ENCODE data around the gene L3HYPDH.
"Not testable (repeated sequence)": the region's sequence is repeated elsewhere in the genome, so short reads cannot be mapped to it uniquely, and the experiment has no call there.

The L3HYPDH gene

DNA sequence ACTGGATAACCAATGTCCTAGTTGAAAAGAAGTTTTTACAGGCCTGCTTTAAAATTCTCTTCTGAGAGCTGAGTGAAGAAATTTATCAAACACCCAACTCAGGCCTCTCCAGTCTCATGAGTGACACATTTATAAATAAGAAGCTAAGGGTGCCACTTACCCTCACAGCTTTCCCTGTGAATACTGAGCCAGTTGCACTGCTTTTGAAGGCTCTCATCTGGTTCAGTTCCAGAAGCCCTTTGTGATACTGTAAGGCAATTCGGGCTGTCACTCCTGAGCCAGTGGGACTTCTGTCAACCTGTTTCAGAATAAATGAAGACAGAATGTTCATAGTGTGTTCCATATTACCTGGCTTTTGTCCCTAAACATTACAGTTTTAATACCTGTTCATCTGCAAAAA lies 8.5 kb downstream of the L3HYPDH start:
- DNase-seq, result no peak

DNA sequence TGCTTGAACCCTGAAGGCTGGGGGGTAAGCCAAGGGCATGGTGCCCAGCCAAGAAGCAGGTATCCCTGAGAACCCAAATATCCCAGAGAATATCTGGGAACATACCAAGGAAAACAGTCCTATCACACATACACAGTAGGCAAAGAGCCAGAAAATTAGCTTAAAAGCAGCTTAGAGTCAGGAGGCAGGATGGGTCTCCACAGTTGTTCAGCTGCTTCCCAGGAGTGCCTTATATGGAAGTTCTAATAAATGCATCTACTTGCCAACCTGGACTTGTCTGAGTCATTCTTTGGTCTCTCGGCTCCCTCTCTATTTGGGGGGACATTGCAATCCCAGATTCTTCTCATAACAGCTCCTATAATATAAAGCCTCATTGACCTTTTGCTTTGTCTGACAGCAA lies 10.0 kb downstream of the L3HYPDH start:
- no peak for DNase-seq

DNA sequence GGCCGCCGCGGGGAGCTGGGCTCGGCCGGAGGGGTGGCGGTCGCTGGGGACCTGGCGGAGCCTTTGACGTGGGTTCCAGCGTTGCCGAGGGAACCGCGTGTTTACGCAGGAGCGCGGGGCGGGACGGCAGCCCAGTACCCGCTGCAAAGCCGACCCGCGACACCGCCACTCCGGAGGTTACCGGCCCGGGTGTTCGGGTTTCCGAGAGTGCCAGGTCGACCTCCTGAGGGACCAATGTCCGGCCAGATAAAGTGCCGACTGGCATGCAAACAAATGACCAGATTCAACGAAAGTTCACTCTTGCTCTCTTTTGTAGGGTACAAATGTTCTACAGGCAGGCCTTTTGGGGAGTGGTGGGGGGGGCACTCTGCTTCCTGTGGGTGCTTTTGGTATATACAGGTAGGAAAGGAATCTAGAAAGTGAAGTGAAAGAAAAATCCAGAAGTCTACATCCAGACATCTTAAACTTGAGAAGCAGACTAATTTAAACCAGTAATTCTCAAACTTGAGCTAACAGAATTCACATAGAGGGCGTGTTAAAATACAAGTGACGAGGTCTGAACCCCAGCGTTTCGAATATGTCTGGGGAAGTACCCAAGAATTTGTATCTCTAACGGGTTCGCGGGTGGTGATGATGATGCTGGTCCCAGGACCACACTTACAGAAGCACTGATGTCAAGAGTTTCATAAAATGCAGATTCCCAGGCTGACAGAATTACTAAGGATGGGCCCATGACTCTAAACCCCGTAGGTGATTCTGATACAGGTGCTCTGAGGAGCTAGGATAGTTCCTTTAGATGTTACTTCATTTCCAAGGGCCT lies 18.7 kb downstream of the L3HYPDH start, which contains the start of gene GPR135:
GPR135 (minus strand) TSS at position 65 of the 820 bp plus-strand sequence. CDS start 154 bp downstream, outside the sequence.
- DNase-seq, result peak; percentile 53

DNA sequence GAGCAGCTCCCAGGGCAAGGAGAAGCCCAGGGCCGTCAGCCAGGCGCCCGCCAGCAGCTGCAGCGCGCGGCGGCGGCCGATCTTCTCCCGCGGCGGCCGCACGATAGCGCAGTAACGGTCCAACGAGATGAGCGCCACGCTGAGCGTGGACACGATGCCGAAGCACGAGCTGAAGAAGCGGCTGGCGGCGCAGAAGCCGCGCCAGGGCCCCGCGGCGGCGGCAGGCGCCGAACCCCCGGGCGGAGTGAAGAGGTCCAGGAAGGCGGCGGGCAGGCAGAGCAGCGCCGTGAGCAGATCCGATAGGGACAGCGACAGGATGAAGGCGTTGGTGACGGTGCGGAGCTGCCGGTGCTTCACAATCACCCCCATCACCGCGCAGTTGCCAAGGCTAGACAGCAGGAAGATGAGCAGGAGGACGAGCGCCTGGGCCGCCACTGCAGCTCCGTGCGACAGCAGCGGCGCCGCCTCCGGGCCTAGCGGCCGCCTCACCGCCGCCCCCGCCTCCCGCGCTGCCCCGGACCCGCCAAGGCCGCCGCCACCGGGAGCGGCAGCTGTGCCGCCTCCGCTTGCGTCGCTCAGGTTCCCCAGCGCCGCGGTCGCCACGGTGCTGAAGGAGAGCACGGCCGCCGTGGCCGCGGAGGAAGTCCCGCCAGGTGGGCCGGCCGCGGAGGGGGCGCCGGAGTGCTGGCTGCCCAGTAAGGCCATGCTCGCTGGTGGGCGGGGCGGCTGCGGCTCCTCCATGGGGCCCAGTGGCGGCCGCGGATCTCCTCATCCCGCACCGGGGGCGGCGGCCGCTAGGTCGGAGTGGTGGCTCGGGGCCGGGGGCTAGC lies 19.5 kb downstream of the L3HYPDH start:
- peak; percentile 76 for DNase-seq

DNA sequence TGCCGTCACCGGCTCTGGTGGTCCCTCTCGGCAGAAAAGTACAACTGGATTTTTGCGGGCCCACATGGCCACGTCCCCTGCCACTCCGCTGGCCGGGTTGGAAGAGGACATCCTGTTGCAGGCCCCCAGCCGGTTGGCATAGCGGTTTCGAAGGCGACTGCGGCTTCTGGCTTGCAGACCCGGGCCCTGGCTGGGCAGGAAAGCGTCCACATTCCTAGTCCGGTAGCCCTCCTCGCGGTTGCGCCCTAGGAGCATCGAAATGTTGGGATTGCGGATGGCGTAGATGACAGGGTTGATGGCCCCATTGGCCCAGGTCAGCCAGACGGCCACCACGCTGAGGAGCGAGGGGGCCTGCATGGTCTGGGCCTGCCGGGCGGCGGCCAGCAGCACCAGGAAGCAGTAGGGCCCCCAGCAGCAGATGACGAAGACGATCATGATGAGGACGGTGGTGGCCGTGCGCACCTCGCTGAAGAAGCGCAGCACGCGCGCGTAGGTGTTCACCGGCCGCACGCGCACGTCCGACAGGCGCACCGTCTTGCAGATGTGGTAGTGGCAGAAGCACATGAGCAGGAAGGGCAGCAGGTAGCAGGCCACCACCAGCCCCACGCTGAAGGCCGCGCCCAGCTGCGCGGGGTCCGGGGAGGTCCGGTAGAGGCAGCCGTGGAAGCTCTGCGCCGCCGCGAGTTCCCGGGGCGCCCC lies 20.3 kb downstream of the L3HYPDH start:
- DNase-seq, result peak; percentile 34

DNA sequence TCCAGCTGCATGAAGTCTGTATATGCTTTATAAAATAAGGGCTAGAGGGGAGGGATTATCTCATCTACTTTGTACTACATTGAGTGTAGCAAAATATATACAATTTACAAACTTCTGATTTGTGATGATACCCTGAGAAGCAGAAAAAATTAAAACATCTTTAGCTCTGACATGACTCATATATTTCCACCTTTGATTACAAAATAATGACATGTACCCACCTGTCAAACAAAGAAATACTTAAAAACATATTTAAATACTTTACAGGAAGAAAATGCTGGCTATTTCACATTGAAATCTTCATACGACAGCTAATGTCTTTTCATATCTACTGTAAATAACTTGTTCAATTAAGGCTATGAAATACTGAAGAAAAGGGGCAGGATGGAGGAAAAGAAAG lies 22.3 kb downstream of the L3HYPDH start:
- DNase-seq, result no peak

DNA sequence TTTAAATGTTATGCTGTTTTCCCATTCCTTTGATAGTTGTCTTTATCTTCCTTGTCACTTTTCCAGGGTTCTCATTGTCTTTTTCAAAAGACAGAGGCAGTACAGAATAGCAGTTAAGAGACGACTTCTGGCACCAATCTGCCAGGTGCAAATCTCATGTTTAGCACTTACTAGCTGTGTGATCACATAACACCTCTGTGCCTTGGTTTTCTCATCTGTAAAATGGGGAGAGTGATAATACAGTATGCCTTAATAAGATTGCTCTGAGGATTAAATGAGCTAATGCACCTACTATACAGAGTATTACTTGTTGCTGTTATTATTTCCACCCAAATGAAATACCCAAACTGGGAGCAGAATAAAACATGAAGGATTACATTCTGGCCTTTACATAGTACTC lies 23.8 kb downstream of the L3HYPDH start:
- DNase-seq, result no peak

DNA sequence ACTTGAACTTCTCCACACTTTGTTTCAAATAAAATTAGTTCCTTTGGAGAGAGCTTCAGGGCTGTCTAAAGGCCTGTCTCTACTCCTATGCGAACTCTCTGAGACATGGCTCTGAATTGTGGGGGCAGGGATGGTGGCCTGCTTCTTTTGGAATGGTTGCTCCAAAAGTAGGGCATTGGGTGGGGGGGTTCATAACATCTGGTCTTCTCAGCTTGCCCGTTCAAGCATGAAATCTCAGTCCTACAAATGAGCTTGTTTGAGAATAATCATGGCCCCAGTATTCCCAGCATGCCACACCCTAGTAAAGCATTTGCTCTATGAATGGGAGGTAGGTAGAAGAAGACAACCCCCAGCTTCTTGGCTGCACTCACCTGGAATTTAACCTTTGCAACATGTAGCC lies 25.7 kb downstream of the L3HYPDH start:
- DNase-seq, result no peak

DNA sequence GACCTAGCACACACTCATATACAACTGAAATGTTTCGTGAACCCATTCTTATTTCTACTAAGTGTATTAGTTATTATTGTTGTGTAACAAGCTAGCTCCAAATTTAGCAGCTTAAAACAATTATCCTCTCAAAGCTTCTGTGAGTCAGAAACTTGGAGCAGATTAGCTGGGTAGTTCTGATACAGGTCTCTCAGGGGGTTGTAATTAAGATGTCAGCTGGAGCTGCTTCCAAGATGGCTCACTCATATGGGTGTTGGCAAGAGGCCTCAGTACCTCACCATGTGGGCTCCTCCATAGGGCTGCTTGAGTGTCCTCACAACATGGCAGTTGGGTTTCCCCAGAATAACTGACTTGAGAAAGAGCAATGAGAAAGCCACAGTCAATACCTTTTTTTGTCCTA lies 28.8 kb downstream of the L3HYPDH start:
- DNase-seq, result no peak

DNA sequence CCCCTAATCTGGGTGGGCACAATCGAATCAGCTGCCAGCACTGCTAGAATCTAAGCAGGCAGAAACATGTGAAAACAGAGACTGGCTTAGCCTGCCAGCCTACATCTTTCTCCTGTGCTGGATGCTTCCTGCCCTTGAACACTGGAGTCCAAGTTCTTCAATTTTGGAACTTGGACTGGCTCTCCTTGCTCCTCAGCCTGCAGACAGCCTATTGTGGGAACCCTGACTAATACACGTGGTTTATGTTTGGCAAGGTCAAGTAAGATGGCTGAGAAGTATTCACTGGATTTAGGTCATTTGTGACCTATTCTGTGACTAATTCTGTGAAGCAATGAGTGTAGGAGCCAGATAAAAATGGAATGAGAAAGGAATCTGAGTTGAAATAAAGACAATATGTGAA lies 30.1 kb downstream of the L3HYPDH start:
- DNase-seq, result no peak

DNA sequence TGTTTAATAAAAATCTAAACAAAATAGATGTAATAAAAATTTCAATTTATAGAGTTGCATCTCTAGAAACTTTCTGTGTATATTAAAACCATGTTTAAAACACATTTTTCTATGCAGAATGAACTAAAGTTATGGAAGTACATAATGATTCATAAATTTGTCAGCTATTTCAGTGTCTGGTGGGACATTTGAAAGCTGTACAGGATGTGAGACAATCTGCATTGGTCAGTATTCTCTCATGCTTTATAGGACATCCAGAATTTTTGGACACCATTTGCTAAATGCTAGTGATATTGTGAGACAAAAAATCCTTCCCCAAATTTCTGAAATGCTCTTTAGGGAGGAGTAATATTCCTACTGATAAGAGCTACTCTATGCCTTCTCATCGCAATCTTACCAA lies 32.4 kb downstream of the L3HYPDH start:
- DNase-seq, result no peak

DNA sequence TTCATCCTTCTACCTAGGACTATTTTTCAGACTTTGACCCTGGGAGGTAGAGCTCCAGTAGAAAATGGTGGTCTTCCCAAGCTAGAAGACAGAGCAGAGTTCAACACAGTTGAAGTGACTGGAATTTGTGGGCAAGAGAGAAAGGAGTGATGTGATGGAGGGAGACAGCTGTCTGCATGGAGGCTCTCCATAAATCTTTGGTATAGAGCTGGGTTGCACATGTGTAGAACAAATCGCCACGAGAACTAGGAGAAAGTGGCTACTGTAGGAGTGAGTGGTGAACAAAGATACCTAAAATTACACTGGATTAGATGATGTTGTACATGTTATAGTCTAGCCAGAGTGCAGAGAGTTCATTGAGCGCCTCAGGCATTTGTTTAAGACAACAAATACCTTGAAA lies 33.5 kb downstream of the L3HYPDH start:
- DNase-seq, result no peak

DNA sequence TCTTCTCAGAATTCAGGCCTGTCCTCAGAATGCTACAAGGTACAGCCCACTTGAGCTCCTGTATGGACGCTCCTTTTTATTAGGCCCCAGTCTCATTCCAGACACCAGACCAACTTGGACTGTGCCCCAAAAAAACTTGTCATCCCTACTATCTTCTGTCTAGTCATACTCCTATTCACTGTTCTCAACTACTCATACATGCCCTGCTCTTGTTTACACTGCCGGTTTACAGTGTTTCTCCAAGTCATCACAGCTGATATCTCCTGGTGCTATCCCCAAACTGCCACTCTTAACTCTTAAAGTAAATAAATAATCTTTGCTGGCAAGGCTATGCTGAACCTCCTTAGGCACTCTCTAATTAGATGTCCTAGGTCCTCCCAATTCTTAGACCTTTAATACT lies 35.5 kb downstream of the L3HYPDH start:
- DNase-seq, result not testable (repeated sequence)

DNA sequence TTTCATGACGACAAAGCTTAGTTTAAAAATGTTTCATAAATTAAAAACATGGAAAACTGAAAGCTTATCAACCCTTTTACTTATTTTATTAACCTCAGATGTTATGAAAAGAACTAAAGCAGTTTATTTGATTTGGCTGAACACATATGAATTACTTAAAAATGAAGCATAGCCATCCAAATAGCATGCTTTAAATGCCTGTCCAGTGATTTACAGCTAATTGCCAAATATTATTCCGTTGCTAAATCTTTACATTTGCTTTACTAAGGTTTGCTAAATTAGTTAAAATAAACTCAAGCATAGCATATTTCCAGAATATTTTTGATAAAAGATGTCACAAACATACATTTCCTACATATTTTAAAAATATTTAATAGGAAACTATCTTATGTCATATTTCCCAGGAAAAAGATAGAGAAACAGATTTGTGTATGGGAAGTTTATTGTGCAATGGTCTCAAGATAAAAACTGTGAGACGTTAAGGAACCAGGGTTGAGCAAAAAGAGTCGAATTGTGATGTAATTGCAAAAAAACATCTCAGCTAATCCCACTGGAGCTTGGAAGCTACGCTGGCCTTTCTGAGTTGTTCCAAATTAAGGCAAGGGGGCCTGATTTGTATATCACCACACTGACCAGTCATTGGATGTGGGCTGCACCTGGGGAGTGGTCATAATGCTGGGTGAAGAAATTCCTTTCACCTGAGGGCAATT lies 44.8 kb downstream of the L3HYPDH start:
- DNase-seq, result no peak

DNA sequence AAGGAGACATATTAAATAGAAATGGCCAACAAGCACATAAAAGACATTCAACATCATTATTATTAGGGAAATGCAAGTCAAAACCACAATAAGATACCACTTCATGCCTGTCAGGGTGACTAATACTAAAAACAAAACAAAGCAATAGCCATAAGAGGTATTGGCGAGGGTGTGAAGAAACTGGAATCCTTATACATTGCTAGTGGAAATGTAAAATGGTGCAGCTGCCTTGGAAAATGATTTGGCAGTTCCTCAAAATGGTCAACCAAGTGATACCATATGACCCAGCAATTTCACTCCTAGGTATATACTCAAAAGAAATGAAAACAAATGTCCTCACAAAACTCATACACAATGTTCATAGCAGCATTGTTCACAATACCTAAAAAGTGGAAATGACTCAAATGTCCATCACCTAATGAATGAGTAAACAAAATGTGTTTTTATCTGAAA lies 46.0 kb downstream of the L3HYPDH start:
- DNase-seq, result no peak

DNA sequence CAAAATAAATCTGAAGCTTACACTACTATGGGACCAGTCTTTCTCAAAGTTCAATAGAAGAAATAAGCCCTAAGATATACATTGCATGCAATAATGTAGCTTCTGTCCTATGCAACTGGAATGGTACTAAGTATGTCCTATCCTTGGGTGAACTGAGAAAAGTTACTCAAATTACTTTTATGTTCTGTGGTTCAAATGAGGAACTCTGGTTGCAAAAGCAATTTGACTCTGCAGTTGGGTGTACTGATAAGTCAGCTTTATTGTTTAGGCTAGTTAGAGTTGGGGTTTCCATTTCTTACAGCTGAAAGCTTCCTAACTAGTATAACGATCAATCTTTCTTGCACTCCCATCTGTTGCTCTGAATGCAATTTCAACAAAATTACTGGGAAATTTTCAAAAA lies 48.2 kb downstream of the L3HYPDH start:
- no peak for DNase-seq

DNA sequence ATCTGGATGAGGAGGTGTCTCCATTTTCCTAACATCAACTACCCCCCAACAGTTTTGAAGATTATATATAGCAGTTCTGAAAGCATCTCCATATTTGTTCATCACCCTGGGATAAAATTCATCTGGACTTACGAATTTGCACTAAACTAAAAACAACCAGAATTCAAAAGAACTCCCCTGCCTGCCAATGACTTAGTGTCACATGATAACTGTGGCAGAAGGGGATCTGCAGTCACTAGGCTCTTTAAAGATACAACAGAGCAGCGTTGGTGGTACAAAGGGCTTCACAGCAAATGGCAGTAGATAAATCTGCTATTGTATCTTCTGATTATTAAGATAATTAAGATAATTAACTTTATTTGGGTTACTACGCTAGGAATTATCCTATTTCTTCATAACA lies 49.1 kb downstream of the L3HYPDH start:
- peak; percentile 55 for DNase-seq

DNA sequence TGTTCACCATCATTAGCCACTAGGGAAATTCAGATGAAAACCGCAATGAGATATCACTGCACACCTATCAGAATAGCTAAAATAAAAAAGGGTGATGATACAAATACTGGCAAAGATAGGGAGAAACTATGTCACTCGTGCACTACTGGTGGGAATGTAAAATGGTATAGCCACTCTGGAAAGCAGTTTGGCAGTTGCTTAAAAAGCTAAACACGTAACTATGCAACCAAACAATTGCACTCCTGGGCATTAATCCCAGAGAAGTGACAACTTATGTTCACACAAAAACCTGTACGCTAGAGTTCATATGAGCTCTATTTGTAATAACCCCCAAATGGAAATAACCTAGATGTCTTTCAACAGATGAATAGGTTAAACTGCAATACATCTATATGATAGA lies 54.4 kb downstream of the L3HYPDH start:
- no peak for DNase-seq

DNA sequence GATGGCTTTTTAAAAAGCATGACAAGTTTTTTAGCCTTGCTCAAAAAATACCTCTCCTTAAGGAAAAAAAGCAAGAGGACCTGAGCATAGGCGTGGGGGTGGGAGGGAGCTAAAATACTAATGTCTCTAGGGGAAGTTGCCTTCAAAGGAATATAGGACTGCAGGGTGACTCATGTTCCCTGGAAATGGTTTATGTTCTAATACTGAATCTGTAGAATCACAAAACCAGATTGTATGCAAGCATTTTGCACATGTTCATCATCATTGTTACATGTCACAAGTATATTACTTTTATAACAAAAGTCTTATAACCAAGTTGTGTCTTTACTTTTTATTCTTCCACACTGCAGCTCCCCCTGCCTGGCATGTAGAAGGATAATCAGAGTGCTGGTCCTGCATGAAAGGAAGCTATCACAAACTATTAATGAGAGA lies 55.6 kb downstream of the L3HYPDH start:
- DNase-seq, result no peak

DNA sequence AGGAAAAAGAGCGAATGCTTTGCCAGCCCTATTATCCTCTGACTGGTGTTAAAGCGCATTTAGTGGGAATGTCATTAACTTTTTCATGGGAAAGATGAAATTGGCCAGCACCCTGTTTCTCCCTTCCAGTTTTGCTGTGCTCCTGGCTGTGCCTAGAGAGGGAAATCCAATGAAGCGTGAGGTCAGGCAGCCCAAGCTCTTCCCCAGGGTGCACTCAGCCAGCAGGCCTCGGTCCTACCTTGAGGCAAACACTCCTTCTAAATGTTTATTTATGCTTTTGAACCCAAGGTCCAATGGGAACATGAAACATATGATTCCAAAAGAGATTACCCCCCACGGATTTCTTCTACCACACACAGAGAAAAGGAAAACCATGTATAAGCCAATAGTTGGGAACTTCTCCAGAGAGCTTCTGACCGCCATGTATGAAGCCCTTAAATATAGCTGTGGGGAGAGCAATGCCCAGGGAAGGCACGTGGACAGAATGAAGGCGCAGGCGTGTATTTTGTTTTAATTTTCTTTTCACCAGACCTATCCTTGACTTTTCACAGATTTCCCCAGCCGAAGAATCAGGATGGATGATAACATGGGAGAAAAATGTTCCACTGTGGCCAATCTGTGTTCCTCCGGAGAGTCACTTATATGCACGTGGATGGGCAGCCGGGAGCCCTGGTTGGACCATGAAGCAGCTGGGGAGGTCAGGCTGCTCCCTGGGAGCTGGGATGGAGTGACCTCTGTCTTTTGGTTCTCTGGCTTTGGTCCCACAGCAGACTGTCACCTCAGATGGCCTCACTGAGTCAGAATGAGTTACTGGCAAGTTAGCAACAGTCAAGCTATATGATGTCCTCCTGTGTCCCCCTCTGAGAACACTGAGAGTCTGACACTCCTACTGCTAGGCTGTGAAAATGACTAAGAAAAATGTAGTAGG lies 56.3 kb downstream of the L3HYPDH start:
- DNase-seq, result peak; percentile 22

DNA sequence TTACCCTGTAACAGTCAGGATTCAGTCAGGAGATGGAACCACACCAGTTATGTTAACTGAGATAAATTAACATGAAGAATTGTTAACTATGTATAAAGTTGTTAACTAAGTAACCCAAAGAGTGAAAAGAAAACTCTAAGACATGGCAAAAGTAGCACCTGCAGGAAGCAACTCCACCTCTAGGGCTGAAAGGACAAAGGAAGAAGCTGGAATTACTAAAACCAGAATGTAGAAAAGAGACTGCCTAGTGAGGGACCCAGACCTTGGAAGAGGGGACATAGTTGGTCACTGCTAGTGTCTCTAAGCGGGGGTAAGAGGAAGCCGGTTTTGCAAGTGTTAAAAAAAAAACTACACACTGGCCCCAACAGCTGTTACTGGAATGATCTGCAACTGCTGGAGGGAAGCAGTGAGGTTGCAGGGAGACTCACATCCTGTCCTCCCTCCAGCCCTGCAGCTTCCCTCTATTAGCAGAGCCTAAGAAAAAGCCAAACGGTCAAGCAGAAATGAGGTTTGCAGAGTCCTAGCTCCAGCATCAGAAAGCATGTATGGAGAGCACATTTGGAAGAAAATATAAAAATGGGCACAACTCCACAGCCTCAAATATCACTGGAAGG lies 58.8 kb downstream of the L3HYPDH start:
- no peak for DNase-seq

Measured in NCI-H1092 treated with DMSO at 0.1 percent for 48 hours (cell line).